C4-2B (cell line): Measurements from ENCODE around the gene HGS.
A peak's percentile ranks its signal among the peaks of the same experiment; 100 is the strongest.

Experiments
- H3K27ac ChIP-seq: fragments of 450-650 bp; 2 replicates; pipeline ENCODE4 v1.5.1; 2017
- CTCF ChIP-seq: fragments of 450-650 bp; conservative IDR thresholded peaks from 2 replicates; pipeline ENCODE4 v1.5.1; 2017; ENCODE audit warnings: mild to moderate bottlenecking
- ZFX ChIP-seq: fragments of 450-650 bp; IDR thresholded peaks from 2 replicates; pipeline ENCODE4 v1.6.1; 2017

HGS gene

GRCh38 chr17:81683584-81684441 is at the start of gene HGS, which contains the start of gene ARL16:
Gene HGS (plus strand): TSS chr17:81684011. CDS start chr17:81684067, 56 bp downstream.
Gene ARL16 (minus strand): TSS chr17:81683797. CDS start chr17:81683753, 44 bp downstream.
- H3K27ac ChIP-seq = peak within 1 kb of the TSS; percentile 93
- peak; percentile 79; the same call in 1 of the 2 replicates for TF ChIP-seq ZFX
- no peak for TF ChIP-seq CTCF

GRCh38 chr17:81635431-81635830 is 48.4 kb upstream of the HGS start:
- TF ChIP-seq ZFX (no peak), CTCF (no peak)
- peak overlapping the region; percentile 86 for H3K27ac ChIP-seq

- H3K27ac ChIP-seq = peak overlapping the region; percentile 86
- TF ChIP-seq CTCF = no peak
- TF ChIP-seq ZFX = no peak
Measured at GRCh38 chr17:81635973-81636504, 47.8 kb upstream of the HGS start.

- H3K27ac ChIP-seq = peak within 1 kb of the TSS; percentile 86
- TF ChIP-seq CTCF (no peak), ZFX (peak; percentile 99)
Measured at GRCh38 chr17:81636505-81637288, 47.1 kb upstream of the HGS start, which contains the start of the genes NPLOC4 and TSPAN10. Gene NPLOC4 (minus strand): TSS chr17:81637112. CDS start chr17:81636930, 182 bp downstream. Gene TSPAN10 (plus strand): TSS chr17:81637196. CDS start chr17:81642413, 5,217 bp downstream.

GRCh38 chr17:81638683-81639082 is 45.1 kb upstream of the HGS start:
- TF ChIP-seq CTCF (no peak), ZFX (no peak)
- no peak overlapping the region for H3K27ac ChIP-seq

GRCh38 chr17:81640011-81640410 is 43.8 kb upstream of the HGS start:
- no peak overlapping the region for H3K27ac ChIP-seq
- no peak for TF ChIP-seq ZFX
- no peak for TF ChIP-seq CTCF
